NCI-H1048 (cell line): ENCODE measurements around the gene TRAF5.
"Not testable (repeated sequence)": the region's sequence is repeated elsewhere in the genome, so short reads cannot be mapped to it uniquely, and the experiment has no call there.

ENCODE experiments used
- DNase-seq: peaks from one replicate; lab custom pipeline; 2025; lab: John Stamatoyannopoulos, UW

TRAF5 gene

GRCh38 chr1:211347077-211347844, 20.6 kb downstream of the TRAF5 start:
- no peak for DNase-seq

- DNase-seq: no peak
These were observed 21.9 kb downstream of the TRAF5 start for GRCh38 chr1:211348547-211348946.

GRCh38 chr1:211349741-211350140, 23.1 kb downstream of the TRAF5 start:
- no peak for DNase-seq

GRCh38 chr1:211352055-211352454, 25.4 kb downstream of the TRAF5 start:
- DNase-seq: not testable (repeated sequence)

- no peak for DNase-seq
These were observed 25.8 kb downstream of the TRAF5 start for GRCh38 chr1:211352465-211352864.

GRCh38 chr1:211352985-211353515, 26.4 kb downstream of the TRAF5 start:
- DNase-seq: no peak

- DNase-seq: no peak
These were observed 27.1 kb downstream of the TRAF5 start for GRCh38 chr1:211353562-211354212.

- no peak for DNase-seq
These were observed 29.2 kb downstream of the TRAF5 start for GRCh38 chr1:211355873-211356272.

- DNase-seq: no peak
These were observed 30.2 kb downstream of the TRAF5 start for GRCh38 chr1:211356723-211357407.

- no peak for DNase-seq
These were observed 32.1 kb downstream of the TRAF5 start for GRCh38 chr1:211358685-211359084.

GRCh38 chr1:211359876-211360275, 33.2 kb downstream of the TRAF5 start:
- DNase-seq: no peak

GRCh38 chr1:211361202-211361601, 34.6 kb downstream of the TRAF5 start:
- no peak for DNase-seq

GRCh38 chr1:211369640-211370039, 43.0 kb downstream of the TRAF5 start:
- no peak for DNase-seq

GRCh38 chr1:211370669-211371068, 44.0 kb downstream of the TRAF5 start:
- DNase-seq: no peak

GRCh38 chr1:211371406-211372105, 44.9 kb downstream of the TRAF5 start:
- DNase-seq: no peak

GRCh38 chr1:211372463-211372862, 45.8 kb downstream of the TRAF5 start:
- no peak for DNase-seq

- no peak for DNase-seq
These were observed 48.6 kb downstream of the TRAF5 start for GRCh38 chr1:211375146-211375818.

GRCh38 chr1:211375949-211376348, 49.3 kb downstream of the TRAF5 start:
- no peak for DNase-seq

- no peak for DNase-seq
These were observed 50.3 kb downstream of the TRAF5 start for GRCh38 chr1:211376807-211377470.

- DNase-seq: no peak
These were observed 51.2 kb downstream of the TRAF5 start for GRCh38 chr1:211377539-211378450.
